GM19023 (cell line): ENCODE results near the gene TMEM151B.

ENCODE experiments used
- ATAC-seq: cut with Tn5 transposase; IDR thresholded peaks from one replicate; pipeline ENCODE4 v1.9.1; 2021; ENCODE audit warnings: mild to moderate bottlenecking, moderate library complexity; ENCODE audit not compliant: unreplicated experiment

The TMEM151B gene

GRCh38 chr6:44232676-44233566 is 37.3 kb upstream of the TMEM151B start:
- ATAC-seq = no peak

- ATAC-seq = no peak
Observed at GRCh38 chr6:44233567-44234100, 36.6 kb upstream of the TMEM151B start.

- no peak for ATAC-seq
Observed at GRCh38 chr6:44234101-44235025, 35.9 kb upstream of the TMEM151B start.

DNA sequence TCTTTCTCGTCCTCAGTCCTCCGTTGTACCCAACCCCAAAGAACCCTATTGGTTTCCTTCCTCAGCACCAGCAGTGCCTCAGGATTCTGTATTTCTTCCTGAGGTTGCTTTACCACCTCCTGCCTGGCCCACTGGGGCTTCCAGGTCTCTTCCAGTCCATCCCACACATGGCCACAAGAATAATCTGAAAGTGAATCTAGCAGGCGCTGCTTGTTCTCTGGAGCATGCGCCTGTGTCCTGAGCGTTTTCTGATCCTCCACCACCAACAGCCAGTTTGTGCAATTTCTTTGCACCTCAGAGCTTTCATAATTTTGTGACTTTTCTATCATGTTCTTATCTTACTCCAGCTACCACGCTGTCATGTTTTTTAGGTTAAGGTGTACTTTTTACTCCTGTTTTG is 35.0 kb upstream of the TMEM151B start:
- no peak for ATAC-seq

- no peak for ATAC-seq
Observed at GRCh38 chr6:44235891-44236516, 34.2 kb upstream of the TMEM151B start.

DNA sequence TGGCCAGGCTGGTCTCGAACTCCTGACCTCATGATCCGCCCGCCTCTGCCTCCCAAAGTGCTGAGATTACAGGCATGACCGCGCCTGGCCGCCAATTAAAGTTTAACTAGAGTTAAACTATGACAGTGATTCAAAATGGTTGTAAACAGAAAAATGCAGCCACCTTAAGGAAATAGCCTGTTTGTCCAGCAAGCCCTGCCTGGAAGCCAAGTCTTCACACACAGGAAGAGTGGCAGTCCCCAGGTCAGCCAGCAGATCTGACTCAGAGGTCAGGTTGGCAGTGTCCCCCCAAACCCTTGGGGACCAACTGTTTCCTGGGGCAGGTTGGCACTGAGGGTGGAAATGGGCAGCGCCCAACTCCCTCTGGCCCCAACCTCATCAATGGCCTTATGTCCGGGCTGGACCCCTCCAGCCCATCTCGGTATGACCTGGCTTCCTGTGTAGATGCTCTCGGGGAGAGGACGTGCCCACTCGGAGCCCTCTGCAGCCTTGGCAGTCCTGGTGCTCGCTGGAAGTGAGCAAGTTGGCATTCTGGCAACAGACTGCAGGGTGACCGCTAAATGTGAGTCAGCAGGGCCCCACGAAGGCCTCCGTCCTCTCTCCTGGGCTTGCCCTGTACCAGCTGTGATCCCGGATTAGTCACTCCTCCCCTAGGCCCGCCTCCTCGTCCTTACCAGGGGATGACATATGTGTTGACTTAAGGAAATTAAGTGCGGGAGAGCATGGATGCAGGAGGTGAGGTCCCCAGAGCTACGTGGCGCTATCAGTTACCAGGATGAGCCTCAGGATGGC is 33.0 kb upstream of the TMEM151B start:
- ATAC-seq = peak; percentile 72

GRCh38 chr6:44237813-44238433 is 32.3 kb upstream of the TMEM151B start:
- peak; percentile 81 for ATAC-seq

- ATAC-seq = no peak
Observed at GRCh38 chr6:44238687-44239350, 31.4 kb upstream of the TMEM151B start.

- no peak for ATAC-seq
Observed at GRCh38 chr6:44243345-44243744, 26.9 kb upstream of the TMEM151B start.

DNA sequence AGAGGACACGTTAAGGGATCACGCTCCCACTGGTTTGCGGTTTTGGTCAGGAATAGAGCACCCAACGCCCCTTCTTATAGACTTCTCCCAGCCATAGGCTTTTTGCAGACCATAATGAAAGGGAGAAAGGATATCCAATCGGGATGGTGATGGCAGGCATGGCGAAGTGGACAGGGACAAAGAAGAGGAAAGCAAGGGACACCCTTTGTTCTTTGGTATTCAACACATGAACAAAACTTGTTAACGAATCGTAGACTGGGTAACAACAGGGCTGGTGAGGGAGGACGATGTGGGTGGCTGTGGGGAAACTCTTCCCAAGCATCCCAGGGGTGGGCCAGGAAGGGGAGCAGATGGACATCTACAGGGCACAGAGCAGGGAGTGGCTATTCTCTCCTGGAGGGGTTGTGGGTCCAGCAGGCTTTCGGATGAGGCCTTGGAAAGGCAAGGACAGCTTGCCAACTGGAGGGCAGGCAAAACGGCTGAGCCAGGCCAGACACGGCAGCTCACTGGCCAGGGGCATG is 24.8 kb upstream of the TMEM151B start:
- no peak for ATAC-seq

DNA sequence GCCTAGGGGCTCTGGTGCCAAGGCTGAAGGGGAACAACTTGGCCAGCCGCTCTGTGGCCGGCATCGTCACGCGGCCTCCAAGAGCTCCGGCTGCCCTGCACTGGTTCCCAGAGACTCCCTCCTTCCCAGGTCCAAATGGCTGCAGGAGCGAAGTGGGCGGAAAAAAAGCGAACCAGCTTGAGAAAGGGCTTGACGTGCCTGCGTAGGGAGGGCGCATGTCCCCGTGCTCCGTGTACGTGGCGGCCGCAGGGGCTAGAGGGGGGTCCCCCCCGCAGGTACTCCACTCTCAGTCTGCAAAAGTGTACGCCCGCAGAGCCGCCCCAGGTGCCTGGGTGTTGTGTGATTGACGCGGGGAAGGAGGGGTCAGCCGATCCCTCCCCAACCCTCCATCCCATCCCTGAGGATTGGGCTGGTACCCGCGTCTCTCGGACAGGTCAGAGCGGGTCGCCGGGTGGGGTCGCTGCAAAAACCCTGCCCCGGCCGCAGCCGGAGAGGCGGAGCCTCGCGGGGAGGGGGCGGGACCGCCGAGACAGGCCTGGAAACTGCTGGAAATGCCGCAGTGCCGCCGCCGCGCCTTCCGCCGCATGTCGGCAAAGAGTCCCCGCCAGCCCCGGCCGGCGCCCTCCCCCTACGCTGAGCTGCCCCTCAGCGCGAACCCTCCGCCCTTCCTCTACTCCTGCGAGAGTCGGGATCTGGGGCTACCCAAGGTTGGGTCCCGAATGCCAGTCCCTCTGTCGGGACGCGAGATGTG is 24.2 kb upstream of the TMEM151B start:
- peak; percentile 43 for ATAC-seq

GRCh38 chr6:44246663-44247337 is 23.4 kb upstream of the TMEM151B start, which contains the start of gene HSP90AB1:
Gene HSP90AB1, plus strand, starts transcription at chr6:44247101. Its CDS starts 1,529 bp downstream, at chr6:44248630.
- ATAC-seq = peak; percentile 55

GRCh38 chr6:44247338-44248302 is 22.6 kb upstream of the TMEM151B start:
- peak; percentile 37 for ATAC-seq

DNA sequence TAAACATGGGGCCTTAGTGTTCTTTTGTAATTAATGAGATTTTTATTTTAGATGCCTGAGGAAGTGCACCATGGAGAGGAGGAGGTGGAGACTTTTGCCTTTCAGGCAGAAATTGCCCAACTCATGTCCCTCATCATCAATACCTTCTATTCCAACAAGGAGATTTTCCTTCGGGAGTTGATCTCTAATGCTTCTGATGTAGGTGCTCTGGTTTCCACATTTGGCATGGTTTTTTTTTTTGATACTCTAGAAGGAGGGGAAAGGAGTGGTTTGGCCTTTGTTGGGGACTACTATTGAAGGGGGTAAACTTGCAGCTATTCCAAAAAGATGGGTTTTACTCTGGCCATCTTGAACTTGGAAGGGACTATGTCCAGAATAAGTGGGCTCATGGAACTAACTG is 21.7 kb upstream of the TMEM151B start:
- ATAC-seq = no peak

- ATAC-seq = no peak
Observed at GRCh38 chr6:44249082-44249748, 21.0 kb upstream of the TMEM151B start.
